GM06990 (cell line): Measurements from ENCODE around the gene CSTB.

Experiments
- DNase-seq: peaks from one replicate; pipeline ENCODE4 v3.0.0-alpha.2; 2011; ENCODE audit not compliant: insufficient read length; ENCODE audit errors: extremely low read depth
- H3K27me3 ChIP-seq: replicated peaks from 2 replicates; pipeline ENCODE4 v1.6.0; 2011; ENCODE audit warnings: low read length; ENCODE audit not compliant: control insufficient read depth, insufficient read depth
- H3K36me3 ChIP-seq: 2 replicates; pipeline ENCODE4 v1.5.1; 2011; ENCODE audit warnings: low read length; ENCODE audit not compliant: control insufficient read depth, insufficient read depth
- H3K4me3 ChIP-seq: replicated peaks from 2 replicates; pipeline ENCODE4 v1.5.1; 2011; ENCODE audit warnings: low read depth, mild to moderate bottlenecking, control low read depth, low read length
- CTCF ChIP-seq: IDR thresholded peaks from 2 replicates; pipeline ENCODE4 v1.5.1; 2011; ENCODE audit warnings: low read length, control low read depth, mild to moderate bottlenecking, inconsistent platforms; ENCODE audit not compliant: insufficient read depth, poor library complexity, severe bottlenecking

The CSTB gene

GRCh38 chr21:43801006-43801783 is 25.1 kb upstream of the CSTB start:
- no peak for DNase-seq
- TF ChIP-seq CTCF: no peak
- no peaks in the 10 kb centered on the region for H3K27me3 ChIP-seq
- peaks cover 63% of the 10 kb centered on the region for H3K36me3 ChIP-seq
- H3K4me3 ChIP-seq: no peak overlapping the region

GRCh38 chr21:43800566-43800965 is 24.5 kb upstream of the CSTB start:
- Histone ChIP-seq H3K27me3 (no peaks in the 10 kb centered on the region), H3K4me3 (no peak overlapping the region), H3K36me3 (peaks cover 65% of the 10 kb centered on the region)
- DNase-seq: no peak
- no peak for TF ChIP-seq CTCF

DNA sequence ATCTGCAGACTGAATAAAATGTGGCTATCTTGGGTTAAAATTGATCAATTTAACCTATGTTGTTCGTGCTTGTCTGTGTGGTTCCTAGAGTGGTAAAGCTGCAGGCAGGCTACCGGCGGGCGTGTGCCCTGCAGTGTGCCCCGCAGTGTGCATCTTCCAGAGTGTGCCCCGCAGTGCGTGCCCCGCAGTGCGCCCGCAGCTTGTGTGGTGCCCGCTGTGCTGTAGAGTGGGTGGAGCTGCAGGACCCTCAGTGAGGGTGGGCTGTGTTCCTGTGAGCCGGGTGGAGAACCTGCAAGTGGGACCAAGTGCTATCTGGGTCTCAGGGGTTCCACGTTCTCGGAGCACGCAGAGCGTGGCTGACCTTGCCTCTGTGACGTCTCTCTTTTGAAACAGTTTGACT is 24.0 kb upstream of the CSTB start:
- H3K27me3 ChIP-seq: no peaks in the 10 kb centered on the region
- DNase-seq: no peak
- no peak for TF ChIP-seq CTCF
- no peak overlapping the region for H3K4me3 ChIP-seq
- H3K36me3 ChIP-seq: peaks cover 65% of the 10 kb centered on the region

DNA sequence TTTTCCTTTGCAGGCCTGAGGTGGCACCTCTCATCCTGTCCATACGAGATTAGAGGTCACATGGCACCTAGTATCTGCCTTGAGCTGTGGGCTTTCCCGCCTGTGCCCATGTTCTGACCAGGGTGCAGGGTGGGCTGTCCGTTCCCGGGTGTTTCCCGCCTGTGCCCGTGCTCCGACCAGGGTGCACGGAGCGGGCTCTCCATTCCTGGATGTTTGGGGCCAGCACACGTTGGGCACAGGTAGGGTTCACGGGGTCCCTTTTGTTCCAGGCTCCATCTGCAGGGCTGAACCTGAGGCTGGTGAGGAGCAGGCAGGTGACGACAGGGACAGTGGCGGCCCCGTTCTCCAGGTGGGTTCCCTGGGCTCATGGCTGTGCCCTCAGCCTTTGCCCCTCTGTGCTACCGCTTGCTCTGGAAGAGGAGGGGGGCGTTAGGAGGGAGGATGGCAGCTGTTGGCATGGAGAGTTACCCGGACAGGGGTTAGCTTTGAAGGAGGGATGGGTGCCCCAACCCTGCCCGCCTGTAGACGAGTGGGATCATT is 23.3 kb upstream of the CSTB start:
- Histone ChIP-seq H3K36me3 (peaks cover 63% of the 10 kb centered on the region), H3K4me3 (no peak overlapping the region), H3K27me3 (no peaks in the 10 kb centered on the region)
- no peak for TF ChIP-seq CTCF
- DNase-seq: no peak

DNA sequence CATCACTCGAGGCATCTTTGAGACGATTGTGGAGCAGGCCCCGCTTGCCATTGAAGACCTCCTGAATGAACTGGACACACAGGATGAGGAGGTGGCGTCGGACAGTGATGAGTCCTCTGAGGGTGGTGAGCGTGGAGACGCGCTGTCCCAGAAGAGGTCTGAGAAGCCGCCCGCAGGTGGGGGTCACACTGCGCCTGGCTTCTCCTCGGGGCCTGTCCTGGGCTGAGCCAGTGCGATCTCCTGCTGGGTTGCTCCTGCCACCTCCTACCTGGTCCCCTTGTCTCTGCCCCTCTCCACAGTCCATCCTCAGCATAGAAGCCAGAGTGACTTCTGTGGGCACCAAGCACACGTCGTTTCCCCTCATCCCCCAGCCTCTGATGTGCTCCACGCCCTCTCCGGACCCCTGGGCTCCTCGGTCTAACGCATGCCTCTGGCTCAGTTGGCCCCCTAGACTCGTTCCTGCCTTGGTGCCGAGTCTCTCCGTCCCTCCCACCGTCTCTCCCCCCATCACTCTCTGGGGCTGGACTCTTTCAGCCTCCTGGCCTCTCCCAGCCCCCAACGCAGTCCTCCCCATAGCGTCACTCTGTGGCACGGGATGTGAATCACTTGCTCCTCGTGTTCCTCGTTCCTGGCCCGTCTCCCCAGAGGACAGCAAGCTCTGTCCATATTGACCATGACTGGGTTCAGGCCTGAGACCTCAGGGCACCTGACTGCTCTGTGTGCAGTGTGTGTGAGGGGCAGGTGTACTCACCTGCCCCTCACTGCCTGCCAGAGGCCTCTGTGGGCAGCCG is 22.0 kb upstream of the CSTB start:
- no peak for DNase-seq
- H3K36me3 ChIP-seq: peaks cover 62% of the 10 kb centered on the region
- no peak for TF ChIP-seq CTCF

More for the DNA sequence above, 22.0 kb upstream of the CSTB start:
- no peak overlapping the region for H3K4me3 ChIP-seq
- no peaks in the 10 kb centered on the region for H3K27me3 ChIP-seq
